Measurements from ENCODE around the gene ZNF439. TPM values are rescaled to one million over a fixed set of nuclear protein-coding genes. Genes with fewer than 3 reads are reported as not detected.
"Not testable (repeated sequence)": the region's sequence is repeated elsewhere in the genome, so short reads cannot be mapped to it uniquely, and the experiment has no call there.

Gene ZNF439
- total and polyA plus RNA-seq, 12 donors: 2.5 to 15.4 (median 3.9) TPM

GRCh38 chr19:11879687-11880266 lies 31.3 kb downstream of the ZNF439 start:
- H3K9me3 ChIP-seq, H3K4me1 ChIP-seq, H3K27ac ChIP-seq, H3K27me3 ChIP-seq, H3K36me3 ChIP-seq, H3K4me3 ChIP-seq: not testable (repeated sequence)
- 73 to 78% methylated on average over 16 of the region's 16 CpGs for WGBS, 2 donors
- ATAC-seq (peak in 4 of 8 donors; percentile 29 to 44 (median 42)), DNase-seq (peak; percentile 8 to 20)
- intact Hi-C loops (cut with DNase I): loop anchor here (2.0 to 10.0 kb wide), 10 partner anchors 43 to 268 kb away; partner anchors contain the start of genes ZNF20 (in 7 of the 10) and ZNF491 (in 3 of the 10)
- TF ChIP-seq CTCF (IDR thresholded peaks at IDR 0.05): peak in 7 of 9 donors; percentile 41 to 48 (median 45)

GRCh38 chr19:11880598-11880997 lies 32.1 kb downstream of the ZNF439 start:
- Histone ChIP-seq H3K9me3 (peaks cover 0 to 3% (median 0%) of the 10 kb centered on the region in 11 donors), H3K27me3 (no peaks in the 10 kb centered on the region), H3K36me3 (no peaks in the 10 kb centered on the region), H3K27ac (no peak overlapping the region), H3K4me1 (peaks cover 0 to 5% (median 0%) of the 10 kb centered on the region in 9 donors), H3K4me3 (no peak overlapping the region)
- no peak for TF ChIP-seq CTCF (IDR thresholded peaks at IDR 0.05)
- 90 to 91% methylated on average over 12 of the region's 12 CpGs for WGBS, 2 donors
- intact Hi-C loops (cut with DNase I): loop anchor here (2.0 to 10.0 kb wide), 10 partner anchors 42 to 267 kb away; partner anchors contain the start of genes ZNF20 (in 7 of the 10) and ZNF491 (in 3 of the 10)
- ATAC-seq (no peak), DNase-seq (no peak)

GRCh38 chr19:11881151-11881800 lies 32.8 kb downstream of the ZNF439 start:
- peaks cover 0 to 3% (median 0%) of the 10 kb centered on the region in 11 donors for H3K9me3 ChIP-seq
- no peaks in the 10 kb centered on the region for H3K27me3 ChIP-seq
- H3K27ac ChIP-seq: no peak overlapping the region
- H3K4me3 ChIP-seq: no peak overlapping the region
- TF ChIP-seq CTCF (IDR thresholded peaks at IDR 0.05): peak; percentile 41 to 80 (median 72)
- intact Hi-C loops (cut with DNase I): loop anchor here (1.0 to 10.0 kb wide), 11 partner anchors 41 to 266 kb away; partner anchors contain the start of genes ZNF20 (in 7 of the 10) and ZNF491 (in 3 of the 10)
- no peaks in the 10 kb centered on the region for H3K36me3 ChIP-seq
- DNase-seq: peak; percentile 11 to 53
- H3K4me1 ChIP-seq: peaks cover 0 to 5% (median 0%) of the 10 kb centered on the region in 9 donors
- WGBS, 2 donors: 14 to 15% methylated on average over 10 of the region's 10 CpGs
- ATAC-seq: peak; percentile 64 to 86 (median 72)

- WGBS, 2 donors: 62 to 72% methylated on average over 2 of the region's 2 CpGs
- intact Hi-C loops (cut with DNase I): loop anchor here (5.0 to 10.0 kb wide), 8 partner anchors 40 to 265 kb away; partner anchors contain the start of genes ZNF20 (in 3 of the 10) and ZNF491 (in 3 of the 10)
These were observed 34.1 kb downstream of the ZNF439 start for GRCh38 chr19:11882606-11883005.

More at GRCh38 chr19:11882606-11883005, 34.1 kb downstream of the ZNF439 start:
- ATAC-seq: no peak
- Histone ChIP-seq H3K4me3 (no peak overlapping the region), H3K27me3 (no peaks in the 10 kb centered on the region), H3K36me3 (no peaks in the 10 kb centered on the region), H3K4me1 (peaks cover 0 to 10% (median 6%) of the 10 kb centered on the region in 9 donors), H3K9me3 (peaks cover 0 to 3% (median 0%) of the 10 kb centered on the region in 11 donors), H3K27ac (no peak overlapping the region)
- no peak for DNase-seq
- TF ChIP-seq CTCF (IDR thresholded peaks at IDR 0.05): no peak
